PC-9 (cell line): ENCODE measurements around the gene PEX14. TPM values are rescaled to one million over a fixed set of nuclear protein-coding genes. Genes with fewer than 3 reads are reported as not detected.

Experiments used
- BruUV-seq: library from RNA; stranded (reverse); fragments of 400-500 nt; replicated peaks from 2 replicates; lab custom pipeline; 2021; lab: Mats Ljungman, UMichigan
- CTCF ChIA-PET: fragments of 300-600 bp; sonication (Branson Sonifier 250); formaldehyde crosslinking; loops from one replicate; lab custom pipeline; 2022; ENCODE audit warnings: antibody characterized with exemption; lab: Charles Lee
- POLR2A ChIA-PET: fragments of 300-600 bp; sonication (Branson Sonifier 250); formaldehyde crosslinking; loops from one replicate; lab custom pipeline; 2022; ENCODE audit warnings: antibody characterized with exemption; ENCODE audit not compliant: unreplicated experiment; lab: Charles Lee
- DNase-seq, 2 experiments: peaks; one replicate each; pipeline versions ENCODE4 v3.0.0 to v3.0.0-alpha.2; 2015 to 2022; ENCODE audit warnings: mixed read lengths in 1 of 2
- H2AFZ ChIP-seq: fragments of 200-600 bp; sonication (generic); 2 replicates; pipeline ENCODE4 v1.8.1; 2017; ENCODE audit warnings: antibody characterized with exemption
- H3F3A ChIP-seq: fragments of 200-600 bp; sonication (generic); 2 replicates; pipeline ENCODE4 v1.8.1; 2017; ENCODE audit warnings: antibody characterized with exemption, mild to moderate bottlenecking, low read depth; ENCODE audit not compliant: insufficient read depth
- H3K27ac ChIP-seq: fragments of 200-600 bp; sonication (generic); 2 replicates; pipeline ENCODE4 v1.6.1; 2016; ENCODE audit warnings: mixed run types
- H3K27me3 ChIP-seq: fragments of 200-600 bp; sonication (generic); 2 replicates; pipeline ENCODE4 v1.6.1; 2016; ENCODE audit warnings: low read depth, mixed run types; ENCODE audit not compliant: insufficient read depth
- H3K36me3 ChIP-seq: fragments of 200-600 bp; sonication (generic); 2 replicates; pipeline ENCODE4 v1.6.1; 2016; ENCODE audit warnings: low read depth, mixed run types
- H3K4me1 ChIP-seq: fragments of 200-600 bp; sonication (generic); replicated peaks from 2 replicates; pipeline ENCODE4 v1.6.1; 2016; ENCODE audit warnings: mixed run types; ENCODE audit not compliant: insufficient read depth
- H3K4me2 ChIP-seq: fragments of 200-600 bp; sonication (generic); 2 replicates; pipeline ENCODE4 v1.6.1; 2017; ENCODE audit warnings: mixed run types
- H3K4me3 ChIP-seq: fragments of 200-600 bp; sonication (generic); 2 replicates; pipeline ENCODE4 v1.6.1; 2016; ENCODE audit warnings: mixed run types
- H3K79me2 ChIP-seq: fragments of 200-600 bp; sonication (generic); 2 replicates; pipeline ENCODE4 v1.6.1; 2017; ENCODE audit warnings: low read depth, mixed run types
- H3K9me2 ChIP-seq: fragments of 200-600 bp; sonication (generic); 2 replicates; pipeline ENCODE4 v1.8.1; 2017; ENCODE audit warnings: mild to moderate bottlenecking; ENCODE audit not compliant: insufficient read depth
- H3K9me3 ChIP-seq: fragments of 200-600 bp; sonication (generic); 2 replicates; pipeline ENCODE4 v1.8.1; 2016; ENCODE audit warnings: low read depth; ENCODE audit not compliant: insufficient read depth
- H4K20me1 ChIP-seq: fragments of 200-600 bp; sonication (generic); 2 replicates; pipeline ENCODE4 v1.8.1; 2017; ENCODE audit not compliant: insufficient read depth
- CTCF ChIP-seq: fragments of 200-600 bp; sonication (generic); conservative IDR thresholded peaks from 2 replicates; pipeline ENCODE4 v1.6.1; 2017; ENCODE audit warnings: mixed run types, antibody characterized with exemption, mild to moderate bottlenecking, moderate library complexity
- EZH2 ChIP-seq: fragments of 200-600 bp; sonication (generic); IDR thresholded peaks from 2 replicates; pipeline ENCODE4 v1.8.0; 2017; ENCODE audit warnings: antibody characterized with exemption, low read depth
- intact Hi-C: fragments of 100-400 bp; cut with micrococcal nuclease; formaldehyde crosslinking; loops from one replicate; pipeline ENCODE4 v1.10.0; 2022; ENCODE audit not compliant: unreplicated experiment
- total RNA-seq: library from RNA; stranded (reverse); gene quantifications from 2 replicates; pipeline ENCODE4 v1.2.3, GENCODE V29; 2021

PEX14 gene
- total RNA-seq, 1 experiment from 2014 or later = 28.3 TPM

GRCh38 chr1:10534519-10534918, 59.8 kb downstream of the PEX14 start:
- H3F3A ChIP-seq = peaks cover 2% of the 10 kb centered on the region; the same call in 1 of the 2 replicates
- intact Hi-C loops = loop anchor here (5.0 kb wide), 1 partner anchor 158 kb away; no protein-coding TSS in a partner anchor

GRCh38 chr1:10536133-10536770, 61.5 kb downstream of the PEX14 start:
- Histone ChIP-seq H3K9me3 (no peaks in the 10 kb centered on the region), H3K4me1 (no peaks in the 10 kb centered on the region), H4K20me1 (no peaks in the 10 kb centered on the region; the same call in none of the 2 replicates), H3K9me2 (no peaks in the 10 kb centered on the region), H3K4me2 (no peak overlapping the region), H3K36me3 (no peaks in the 10 kb centered on the region), H3K79me2 (0 out of 2 replicates have a peak, but pooled peaks cover under 1% of the 10 kb centered on the region), H3K4me3 (no peak overlapping the region), H3K27me3 (no peaks in the 10 kb centered on the region), H2AFZ (no peak overlapping the region), H3K27ac (no peak overlapping the region), H3F3A (no peaks in the 10 kb centered on the region)
- intact Hi-C loops = no loop called here
- no peak for DNase-seq
- TF ChIP-seq CTCF = no peak
- TF ChIP-seq EZH2 = no peak
- no TSS peak for BruUV-seq
- ChIA-PET CTCF (interaction anchor here (0.6 kb wide), 1 partner anchor 156 kb away, joined by 5 read pairs; no protein-coding TSS in a partner anchor), POLR2A (no interaction called here)

More at GRCh38 chr1:10534519-10534918, 59.8 kb downstream of the PEX14 start:
- H3K9me2 ChIP-seq = no peaks in the 10 kb centered on the region
- POLR2A ChIA-PET = no interaction called here
- H3K9me3 ChIP-seq = no peaks in the 10 kb centered on the region
- H3K4me2 ChIP-seq = no peak overlapping the region
- CTCF ChIA-PET = no interaction called here
- no peaks in the 10 kb centered on the region for H3K27me3 ChIP-seq
- peaks cover 12% of the 10 kb centered on the region for H3K79me2 ChIP-seq
- peaks cover 7% of the 10 kb centered on the region for H3K4me1 ChIP-seq
- no peak overlapping the region for H3K4me3 ChIP-seq
- H3K27ac ChIP-seq = no peak overlapping the region
- no peak for TF ChIP-seq CTCF
- no peak for TF ChIP-seq EZH2
- H4K20me1 ChIP-seq = peaks cover 7% of the 10 kb centered on the region
- no peak overlapping the region for H2AFZ ChIP-seq
- H3K36me3 ChIP-seq = no peaks in the 10 kb centered on the region
- no TSS peak for BruUV-seq
- DNase-seq = no peak

- TF ChIP-seq CTCF (no peak), EZH2 (no peak)
- Histone ChIP-seq H2AFZ (no peak overlapping the region), H3K9me3 (no peaks in the 10 kb centered on the region), H4K20me1 (no peaks in the 10 kb centered on the region; the same call in none of the 2 replicates), H3K27me3 (no peaks in the 10 kb centered on the region), H3K36me3 (no peaks in the 10 kb centered on the region), H3K4me3 (no peak overlapping the region), H3K4me1 (no peaks in the 10 kb centered on the region), H3K9me2 (no peaks in the 10 kb centered on the region), H3K4me2 (no peak overlapping the region), H3F3A (no peaks in the 10 kb centered on the region), H3K27ac (no peak overlapping the region), H3K79me2 (no peaks in the 10 kb centered on the region)
- no TSS peak for BruUV-seq
- DNase-seq = no peak
- CTCF ChIA-PET = no interaction called here
- POLR2A ChIA-PET = no interaction called here
- intact Hi-C loops = no loop called here
Observed at GRCh38 chr1:10537082-10537766, 62.5 kb downstream of the PEX14 start.
